CD4-positive, alpha-beta T cell treated with Interleukin-4 for 4 hours (primary cell): ENCODE data around the gene OR4P4.

Source experiments
- DNase-seq: peaks from one replicate; pipeline ENCODE4 v3.0.0-alpha.2; 2020

Gene OR4P4

GRCh38 chr11:55634813-55635212 is at the start of gene OR4P4:
Gene OR4P4 (plus strand): TSS chr11:55635113.
- DNase-seq, result no peak

- no peak for DNase-seq
Measured at GRCh38 chr11:55607545-55607944, 27.4 kb upstream of the OR4P4 start, which contains the start of gene OR4C11. Gene OR4C11 (minus strand): TSS chr11:55607645. CDS start chr11:55604373, 3,272 bp downstream.

GRCh38 chr11:55624531-55624930 is 10.4 kb upstream of the OR4P4 start:
- no peak for DNase-seq

GRCh38 chr11:55648027-55648426 is 13.1 kb downstream of the OR4P4 start, which contains the start of gene OR4S2:
Gene OR4S2 (plus strand): TSS chr11:55648327. CDS start chr11:55650904, 2,577 bp downstream.
- DNase-seq, result no peak

- DNase-seq, result no peak
Measured at GRCh38 chr11:55652560-55652959, 17.6 kb downstream of the OR4P4 start.

- DNase-seq, result no peak
Measured at GRCh38 chr11:55655096-55655495, 20.2 kb downstream of the OR4P4 start.

GRCh38 chr11:55658031-55658573 is 23.2 kb downstream of the OR4P4 start:
- no peak for DNase-seq

GRCh38 chr11:55658608-55659007 is 23.7 kb downstream of the OR4P4 start:
- DNase-seq, result no peak

- no peak for DNase-seq
Measured at GRCh38 chr11:55661901-55662300, 27.0 kb downstream of the OR4P4 start, which contains the start of gene OR4C6. Gene OR4C6 (plus strand): TSS chr11:55662201. CDS start chr11:55665167, 2,966 bp downstream.

GRCh38 chr11:55669376-55669775 is 34.5 kb downstream of the OR4P4 start:
- DNase-seq, result no peak

GRCh38 chr11:55673860-55674259 is 38.9 kb downstream of the OR4P4 start:
- DNase-seq, result no peak
